A549 (cell line): ENCODE results near the gene NAA25. TPM values are rescaled to one million over a fixed set of nuclear protein-coding genes. Genes with fewer than 3 reads are reported as not detected.
"Not testable (repeated sequence)": the region's sequence is repeated elsewhere in the genome, so short reads cannot be mapped to it uniquely, and the experiment has no call there.

Experiments
- ATAC-seq, 2 experiments: fragments of 200-7000 bp in 1 of 2; fragments of >200 bp in 1 of 2; cut with Nextera tagmentation in 1 of 2; cut with Tn5 transposase in 1 of 2; 3 replicates each; pipeline versions ENCODE4 v1.8.0 to v1.9.1; 2018 to 2020; ENCODE audit warnings: mild to moderate bottlenecking in 1 of 2, moderate library complexity in 1 of 2
- CTCF ChIA-PET: fragments of 300-600 bp; sonication (Branson Sonifier 250); formaldehyde crosslinking; extraction: SDS; loops from one replicate; lab custom pipeline; 2021; ENCODE audit warnings: antibody characterized with exemption, inconsistent platforms; lab: Yijun Ruan, JAX
- POLR2A ChIA-PET: fragments of 350-600 bp; formaldehyde crosslinking; extraction: SDS; loops from one replicate; lab custom pipeline; 2021; ENCODE audit warnings: antibody characterized with exemption, inconsistent platforms; lab: Yijun Ruan, JAX
- DNase-seq, 2 experiments: peaks; one replicate each; pipeline versions ENCODE4 v3.0.0 to v3.0.0-alpha.2; 2011 to 2016; ENCODE audit warnings: low read depth in 1 of 2, low spot score in 1 of 2
- FAIRE-seq: peaks from 2 replicates; lab custom pipeline; 2011; peaks lifted over from hg19 to GRCh38; lab: Jason Lieb, UNC
- H3K27ac ChIP-seq, 2 experiments: fragments of >200 bp; sonication (Bioruptor Twin); formaldehyde crosslinking; 3 replicates each; pipeline ENCODE4 v1.5.1; 2016 to 2017
- H3K4me1 ChIP-seq: fragments of >200 bp; sonication (Bioruptor Twin); formaldehyde crosslinking; 3 replicates; pipeline ENCODE4 v1.6.1; 2016
- H3K4me2 ChIP-seq: fragments of >200 bp; sonication (Bioruptor Twin); formaldehyde crosslinking; 3 replicates; pipeline ENCODE4 v1.6.1; 2016
- H3K4me3 ChIP-seq: fragments of >200 bp; sonication (Bioruptor Twin); formaldehyde crosslinking; 3 replicates; pipeline ENCODE4 v1.5.1; 2016
- H3K9me3 ChIP-seq: fragments of >200 bp; sonication (Bioruptor Twin); formaldehyde crosslinking; 3 replicates; pipeline ENCODE4 v1.6.1; 2016
- BHLHE40 ChIP-seq: IDR thresholded peaks from 2 replicates; pipeline ENCODE4 v1.6.1; 2012; ENCODE audit warnings: low read depth, low read length, inconsistent platforms
- CBX2 ChIP-seq: fragments of 200-600 bp; sonication (generic); IDR thresholded peaks from 2 replicates; pipeline ENCODE4 v1.6.1; 2016; ENCODE audit warnings: low read depth, mild to moderate bottlenecking, borderline replicate concordance
- CBX8 ChIP-seq: fragments of 200-600 bp; sonication (generic); IDR thresholded peaks from 2 replicates; pipeline ENCODE4 v1.6.1; 2016
- EHMT2 ChIP-seq: fragments of 200-600 bp; sonication (generic); IDR thresholded peaks from 2 replicates; pipeline ENCODE4 v1.6.1; 2016; ENCODE audit warnings: antibody characterized with exemption, low read depth, mild to moderate bottlenecking, moderate library complexity
- EP300 ChIP-seq, 2 experiments: fragments of >200 bp; sonication (Bioruptor Twin); formaldehyde crosslinking; IDR thresholded peaks; 2 replicates in 1 of 2; 3 replicates in 1 of 2; pipeline ENCODE4 v1.6.1; 2016 to 2017
- FOSB ChIP-seq: fragments of 250-450 bp; sonication (Bioruptor Pico); IDR thresholded peaks from 2 replicates; pipeline ENCODE4 v1.5.0; 2020; ENCODE audit warnings: mild to moderate bottlenecking, moderate library complexity
- FOXS1 ChIP-seq: fragments of 250-450 bp; sonication (Bioruptor Pico); IDR thresholded peaks from 2 replicates; pipeline ENCODE4 v1.5.0; 2020; ENCODE audit warnings: mild to moderate bottlenecking, moderate library complexity
- HDAC2 ChIP-seq: fragments of 200-600 bp; sonication (generic); IDR thresholded peaks from 2 replicates; pipeline ENCODE4 v1.6.1; 2016
- HEYL ChIP-seq: fragments of 250-450 bp; sonication (Bioruptor Pico); IDR thresholded peaks from 2 replicates; pipeline ENCODE4 v1.8.0; 2021; ENCODE audit warnings: mild to moderate bottlenecking, moderate library complexity
- HOXB13 ChIP-seq: fragments of 250-450 bp; sonication (Bioruptor Pico); IDR thresholded peaks from 2 replicates; pipeline ENCODE4 v1.5.0; 2020; ENCODE audit warnings: low read depth, mild to moderate bottlenecking, moderate library complexity
- HOXB5 ChIP-seq: fragments of 250-450 bp; sonication (Bioruptor Pico); IDR thresholded peaks from 2 replicates; pipeline ENCODE4 v1.5.0; 2020; ENCODE audit warnings: mild to moderate bottlenecking, moderate library complexity
- JUN ChIP-seq, 2 experiments: fragments of >200 bp; sonication (Bioruptor Twin); formaldehyde crosslinking; IDR thresholded peaks; 2 replicates in 1 of 2; 3 replicates in 1 of 2; pipeline ENCODE4 v1.6.1; 2016 to 2017
- KDM1A ChIP-seq: fragments of 200-600 bp; sonication (generic); IDR thresholded peaks from 2 replicates; pipeline ENCODE4 v1.6.1; 2016; ENCODE audit warnings: low read depth, mild to moderate bottlenecking
- MAFK ChIP-seq: fragments of 450-650 bp; IDR thresholded peaks from 2 replicates; pipeline ENCODE4 v1.6.1; 2014; ENCODE audit not compliant: partially characterized antibody
- MAZ ChIP-seq: fragments of 150-350 bp; IDR thresholded peaks from 2 replicates; pipeline ENCODE4 v1.6.1; 2014; ENCODE audit warnings: antibody characterized with exemption, low read depth, low read length, borderline replicate concordance
- MYC ChIP-seq: IDR thresholded peaks from 2 replicates; pipeline ENCODE4 v1.6.1; 2012; ENCODE audit warnings: mild to moderate bottlenecking, inconsistent platforms, low read length, improper control_type of control experiment, borderline replicate concordance
- NFE2L2 ChIP-seq: fragments of 150-350 bp; conservative IDR thresholded peaks from 2 replicates; pipeline ENCODE4 v1.6.1; 2014; ENCODE audit warnings: low read length
- NPAS2 ChIP-seq: fragments of 250-450 bp; sonication (Bioruptor Pico); IDR thresholded peaks from 2 replicates; pipeline ENCODE4 v1.8.0; 2022; ENCODE audit warnings: mild to moderate bottlenecking, moderate library complexity, borderline replicate concordance
- PHF8 ChIP-seq: fragments of 200-600 bp; sonication (generic); IDR thresholded peaks from 2 replicates; pipeline ENCODE4 v1.6.1; 2016; ENCODE audit warnings: low read depth, mild to moderate bottlenecking, antibody characterized with exemption, moderate library complexity, borderline replicate concordance
- RAD21 ChIP-seq, 2 experiments: fragments of >200 bp in 1 of 2; sonication (Bioruptor Twin) in 1 of 2; formaldehyde crosslinking in 1 of 2; IDR thresholded peaks in 1 of 2; conservative IDR thresholded peaks in 1 of 2; 2 replicates in 1 of 2; 3 replicates in 1 of 2; pipeline ENCODE4 v1.6.1; 2012 to 2018; ENCODE audit warnings: inconsistent platforms in 1 of 2
- RARB ChIP-seq: fragments of 250-450 bp; sonication (Bioruptor Pico); IDR thresholded peaks from 2 replicates; pipeline ENCODE4 v1.8.0; 2021; ENCODE audit warnings: mild to moderate bottlenecking, moderate library complexity
- RCOR1 ChIP-seq: fragments of 150-350 bp; IDR thresholded peaks from 2 replicates; pipeline ENCODE4 v1.6.1; 2014; ENCODE audit warnings: antibody characterized with exemption, low read length, low read depth
- RNF2 ChIP-seq: fragments of 200-600 bp; sonication (generic); IDR thresholded peaks from 2 replicates; pipeline ENCODE4 v1.6.1; 2016; ENCODE audit warnings: low read depth, mild to moderate bottlenecking, antibody characterized with exemption, moderate library complexity, borderline replicate concordance
- SMC3 ChIP-seq: fragments of >200 bp; sonication (Bioruptor Twin); formaldehyde crosslinking; IDR thresholded peaks from 3 replicates; pipeline ENCODE4 v1.6.1; 2018; ENCODE audit warnings: inconsistent platforms
- SREBF2 ChIP-seq: fragments of 450-650 bp; IDR thresholded peaks from 2 replicates; pipeline ENCODE4 v1.6.1; 2014; ENCODE audit warnings: mild to moderate bottlenecking, moderate library complexity
- TFCP2L1 ChIP-seq: fragments of 250-450 bp; sonication (Bioruptor Pico); IDR thresholded peaks from 2 replicates; pipeline ENCODE4 v1.5.0; 2021; ENCODE audit warnings: mild to moderate bottlenecking
- TP53 ChIP-seq: fragments of 250-450 bp; sonication (Bioruptor Pico); IDR thresholded peaks from 2 replicates; pipeline ENCODE4 v1.5.0; 2021; ENCODE audit warnings: mild to moderate bottlenecking, moderate library complexity
- ZNF302 ChIP-seq: fragments of 250-450 bp; sonication (Bioruptor Pico); IDR thresholded peaks from 2 replicates; pipeline ENCODE4 v1.9.0; 2021; ENCODE audit warnings: inconsistent platforms, mild to moderate bottlenecking, moderate library complexity
- ZSCAN20 ChIP-seq: fragments of 250-450 bp; sonication (Bioruptor Pico); IDR thresholded peaks from 2 replicates; pipeline ENCODE4 v1.8.0; 2022; ENCODE audit warnings: mild to moderate bottlenecking, moderate library complexity
- WGBS: methylation state at CpG from one replicate; pipeline ENCODE4 v1.1.6; 2017; ENCODE audit errors: missing lambda C conversion rate; 5-methylcytosine and 5-hydroxymethylcytosine counted together
- polyA plus RNA-seq, 4 experiments: library from polyadenylated mRNA; depleted of rRNA in 3 of 4; stranded (reverse); fragments of >200 nt; fragmentation: RNase III in 1 of 4; extraction: RNeasy Plus Mini Kit Qiagen cat#74134 plus additional on column Dnase treatment in 1 of 4; gene quantifications; 2 replicates in 3 of 4; 3 replicates in 1 of 4; pipeline ENCODE4 v1.2.3, GENCODE V29; 2011 to 2017
- TF ChIP-seq, protein P1 (sequence below): fragments of 250-450 bp; sonication (Bioruptor Pico); IDR thresholded peaks from 2 replicates; pipeline ENCODE4 v1.5.0; 2020; ENCODE audit warnings: low read depth, mild to moderate bottlenecking, moderate library complexity
- TF ChIP-seq, protein P2 (sequence below): fragments of >200 bp; sonication (Bioruptor Twin); formaldehyde crosslinking; IDR thresholded peaks from 3 replicates; pipeline ENCODE4 v1.6.1; 2016

The NAA25 gene
- polyA plus RNA-seq, 2 of the 4 experiments (the other 2 are of a cell fraction), result 21.3 to 41.4 TPM

DNA sequence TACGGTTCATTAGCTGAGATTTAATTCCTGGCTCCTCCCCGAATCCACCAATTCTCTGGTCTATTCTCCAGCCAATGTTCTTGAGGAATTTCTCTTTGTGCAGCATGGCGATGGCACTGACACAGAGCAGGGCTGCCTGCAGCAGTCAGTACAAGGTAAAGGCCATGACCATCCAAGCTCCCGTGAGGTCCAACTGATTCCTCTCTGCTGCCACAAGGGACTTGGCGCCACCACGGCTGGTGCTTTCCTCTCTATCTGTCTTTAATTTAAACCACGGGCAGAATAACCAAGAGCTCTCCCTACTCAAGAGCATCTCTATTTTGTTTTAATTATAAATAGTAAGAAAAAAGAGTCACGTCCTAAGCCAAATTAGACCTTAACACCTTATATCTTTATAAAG lies 107.8 kb downstream of the NAA25 start:
- ChIA-PET POLR2A (interaction anchor here (0.6 to 1.6 kb wide), 2 partner anchors 12 to 56 kb away, joined by 5 to 6 read pairs; partner anchors contain the start of gene TMEM116), CTCF (interaction anchor here (1.8 kb wide), 1 partner anchor 13 kb away, joined by 6 read pairs; the partner anchor contains the start of gene ERP29)
- FAIRE-seq (no peak), ATAC-seq (no peak), DNase-seq (no peak)
- no peaks in the 10 kb centered on the region for H3K9me3 ChIP-seq
- TF ChIP-seq FOSB (CRISPR knock-in tag) (no peak), MAFK (no peak), MYC (no peak), TP53 (CRISPR knock-in tag) (no peak), BHLHE40 (no peak), JUN (IDR thresholded peaks at IDR 0.05) (no peak), CBX8 (no peak), HOXB5 (CRISPR knock-in tag) (no peak), MAZ (no peak), ZSCAN20 (CRISPR knock-in tag) (no peak)
- peaks cover 10% of the 10 kb centered on the region for H3K4me1 ChIP-seq
- no peak overlapping the region for H3K4me2 ChIP-seq
- WGBS, result 91% methylated on average over 8 of the region's 8 CpGs
- H3K27ac ChIP-seq, result no peak overlapping the region
- no peak overlapping the region for H3K4me3 ChIP-seq

DNA sequence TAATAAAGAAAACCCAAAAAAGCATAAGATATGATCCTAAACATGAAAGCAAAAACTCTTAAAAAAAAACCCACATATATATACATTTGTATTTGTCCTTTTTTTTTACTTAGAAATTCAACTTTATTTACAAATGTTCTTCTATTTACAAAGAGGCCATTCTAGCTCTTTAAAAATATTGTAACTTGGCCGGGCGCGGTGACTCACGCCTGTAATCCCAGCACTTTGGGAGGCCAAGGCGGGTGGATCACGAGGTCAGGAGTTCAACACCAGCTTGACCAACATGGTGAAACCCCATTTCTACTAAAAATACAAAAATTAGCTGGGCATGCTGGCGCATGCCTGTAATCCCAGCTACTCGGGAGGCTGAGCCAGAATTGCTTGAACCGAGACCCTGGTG lies 109.5 kb downstream of the NAA25 start:
- H3K4me2 ChIP-seq, FAIRE-seq, POLR2A ChIA-PET, ATAC-seq, H3K4me3 ChIP-seq, H3K9me3 ChIP-seq, H3K4me1 ChIP-seq, CTCF ChIA-PET, DNase-seq, H3K27ac ChIP-seq: not testable (repeated sequence)
- WGBS, result 79% methylated on average over 9 of the region's 9 CpGs

- CTCF ChIA-PET, result interaction anchor here (0.6 to 1.4 kb wide), 2 partner anchors 15 to 154 kb away, joined by 3 read pairs; partner anchors contain the start of genes ERP29 and TMEM116
- no peak overlapping the region for H3K27ac ChIP-seq
- no peak for ATAC-seq
Observed at GRCh38 chr12:111998015-111998414, 110.6 kb downstream of the NAA25 start.

GRCh38 chr12:111997300-111997699 lies 111.3 kb downstream of the NAA25 start:
- Histone ChIP-seq H3K27ac (no peak overlapping the region), H3K4me3 (no peak overlapping the region), H3K4me1 (0 out of 3 replicates have a peak, but pooled peaks cover 3% of the 10 kb centered on the region), H3K4me2 (no peak overlapping the region), H3K9me3 (no peaks in the 10 kb centered on the region)
- ATAC-seq (no peak), FAIRE-seq (no peak), DNase-seq (no peak)
- CTCF ChIA-PET, result interaction anchor here (1.4 kb wide), 1 partner anchor 16 kb away, joined by 3 read pairs; the partner anchor contains the start of genes ERP29 and TMEM116
- 95% methylated on average over 2 of the region's 2 CpGs for WGBS
- POLR2A ChIA-PET, result interaction anchor here (1.5 kb wide), 1 partner anchor 16 kb away, joined by 9 read pairs; the partner anchor contains the start of genes ERP29 and TMEM116
- no peak for TF ChIP-seq BHLHE40
- no peak for TF ChIP-seq RNF2
- no peak for TF ChIP-seq MYC
- no peak for TF ChIP-seq CBX8
- no peak for TF ChIP-seq ZNF302 (CRISPR knock-in tag)
- no peak for TF ChIP-seq TP53 (CRISPR knock-in tag)
- TF ChIP-seq HDAC2, result no peak
- no peak for TF ChIP-seq HOXB13
- no peak for TF ChIP-seq FOSB (CRISPR knock-in tag)
- no peak for TF ChIP-seq RCOR1
- no peak for TF ChIP-seq FOXS1
- TF ChIP-seq KDM1A, result no peak
- no peak for TF ChIP-seq NPAS2 (CRISPR knock-in tag)
- no peak for TF ChIP-seq EHMT2
- TF ChIP-seq RAD21 (conservative IDR thresholded peaks at IDR 0.05 in 1 of 2, IDR thresholded peaks at IDR 0.05 in 1 of 2), result no peak

More at GRCh38 chr12:111998015-111998414, 110.6 kb downstream of the NAA25 start:
- Histone ChIP-seq H3K4me2 (no peak overlapping the region), H3K4me1 (0 out of 3 replicates have a peak, but pooled peaks cover 3% of the 10 kb centered on the region), H3K9me3 (no peaks in the 10 kb centered on the region), H3K4me3 (no peak overlapping the region)
- FAIRE-seq, result no peak
- DNase-seq, result no peak
- 91% methylated on average over 4 of the region's 4 CpGs for WGBS
- POLR2A ChIA-PET, result interaction anchor here (1.5 kb wide), 1 partner anchor 16 kb away, joined by 9 read pairs; the partner anchor contains the start of genes ERP29 and TMEM116
- TF ChIP-seq EP300 (IDR thresholded peaks at IDR 0.05) (no peak), RARB (no peak), HDAC2 (no peak), CBX2 (no peak), SMC3 (no peak), TFCP2L1 (no peak), HEYL (CRISPR knock-in tag) (no peak), NFE2L2 (no peak), PHF8 (no peak), JUN (IDR thresholded peaks at IDR 0.05) (no peak), SREBF2 (no peak), MAZ (no peak)
- TF ChIP-seq, protein P1, sequence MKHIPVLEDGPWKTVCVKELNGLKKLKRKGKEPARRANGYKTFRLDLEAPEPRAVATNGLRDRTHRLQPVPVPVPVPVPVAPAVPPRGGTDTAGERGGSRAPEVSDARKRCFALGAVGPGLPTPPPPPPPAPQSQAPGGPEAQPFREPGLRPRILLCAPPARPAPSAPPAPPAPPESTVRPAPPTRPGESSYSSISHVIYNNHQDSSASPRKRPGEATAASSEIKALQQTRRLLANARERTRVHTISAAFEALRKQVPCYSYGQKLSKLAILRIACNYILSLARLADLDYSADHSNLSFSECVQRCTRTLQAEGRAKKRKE, result no peak
- TF ChIP-seq, protein P2, sequence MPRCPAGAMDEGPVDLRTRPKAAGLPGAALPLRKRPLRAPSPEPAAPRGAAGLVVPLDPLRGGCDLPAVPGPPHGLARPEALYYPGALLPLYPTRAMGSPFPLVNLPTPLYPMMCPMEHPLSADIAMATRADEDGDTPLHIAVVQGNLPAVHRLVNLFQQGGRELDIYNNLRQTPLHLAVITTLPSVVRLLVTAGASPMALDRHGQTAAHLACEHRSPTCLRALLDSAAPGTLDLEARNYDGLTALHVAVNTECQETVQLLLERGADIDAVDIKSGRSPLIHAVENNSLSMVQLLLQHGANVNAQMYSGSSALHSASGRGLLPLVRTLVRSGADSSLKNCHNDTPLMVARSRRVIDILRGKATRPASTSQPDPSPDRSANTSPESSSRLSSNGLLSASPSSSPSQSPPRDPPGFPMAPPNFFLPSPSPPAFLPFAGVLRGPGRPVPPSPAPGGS, result no peak
